Activated CD4-positive, alpha-beta T cell treated with anti-CD3 and anti-CD28 coated beads for 36 hours (primary cell): ENCODE results near the gene NBAS. TPM values are rescaled to one million over a fixed set of nuclear protein-coding genes. Genes with fewer than 3 reads are reported as not detected.

Experiments used
- ATAC-seq: fragments of 200-7000 bp; cut with Tn5 transposase; one replicate; pipeline ENCODE4 v1.10.0; 2021; ENCODE audit warnings: mild to moderate bottlenecking, moderate library complexity
- CTCF ChIA-PET: fragments of 350-600 bp; sonication (Branson Sonifier 250); formaldehyde crosslinking; loops from one replicate; lab custom pipeline; 2021; ENCODE audit warnings: antibody characterized with exemption; lab: Charles Lee
- POLR2A ChIA-PET: fragments of 350-600 bp; sonication (Branson Sonifier 250); formaldehyde crosslinking; loops from one replicate; lab custom pipeline; 2021; ENCODE audit warnings: antibody characterized with exemption, inconsistent platforms; lab: Charles Lee
- DNase-seq: peaks from one replicate; pipeline ENCODE4 v3.0.0-alpha.2; 2020
- H3K27ac Mint-ChIP-seq: one replicate; pipeline ENCODE4 v1.8.0; 2021; ENCODE audit warnings: mixed read lengths
- H3K27me3 Mint-ChIP-seq: one replicate; pipeline ENCODE4 v1.8.0; 2021; ENCODE audit warnings: mixed read lengths
- H3K36me3 Mint-ChIP-seq: one replicate; pipeline ENCODE4 v1.8.0; 2021; ENCODE audit warnings: low read depth, mixed read lengths
- H3K4me1 Mint-ChIP-seq: one replicate; pipeline ENCODE4 v1.8.0; 2021; ENCODE audit warnings: mixed read lengths
- H3K4me3 Mint-ChIP-seq: one replicate; pipeline ENCODE4 v1.8.0; 2021; ENCODE audit warnings: mild to moderate bottlenecking, moderate library complexity, mixed read lengths
- H3K9me3 Mint-ChIP-seq: one replicate; pipeline ENCODE4 v1.8.0; 2021; ENCODE audit warnings: low read depth, mixed read lengths
- intact Hi-C, 2 experiments: fragments of 100-400 bp; cut with DNase I in 1 of 2; cut with micrococcal nuclease in 1 of 2; formaldehyde crosslinking; loops; one replicate each; pipeline versions ENCODE4 v1.14.2 to v1.15.1; 2022 to 2024; cut with DNase I, micrococcal nuclease
- total RNA-seq, 2 experiments: library from RNA; stranded (reverse); gene quantifications; one replicate each; pipeline ENCODE4 v1.2.3, GENCODE V29; 2021

The NBAS gene
- total RNA-seq, 2 experiments from 2014 or later = 38.1 to 44.3 TPM

GRCh38 chr2:15189216-15189615 lies 371.9 kb downstream of the NBAS start:
- ATAC-seq (no peak), DNase-seq (no peak)
- H3K36me3 Mint-ChIP-seq = peaks cover 22% of the 10 kb centered on the region
- no peaks in the 10 kb centered on the region for H3K27me3 Mint-ChIP-seq
- H3K4me3 Mint-ChIP-seq = no peak overlapping the region
- intact Hi-C loops = no loop called here
- H3K9me3 Mint-ChIP-seq = no peaks in the 10 kb centered on the region
- POLR2A ChIA-PET = no interaction called here
- CTCF ChIA-PET = interaction anchor here (0.7 kb wide), 1 partner anchor 100 kb away, joined by 3 read pairs; no protein-coding TSS in a partner anchor
- no peak overlapping the region for H3K27ac Mint-ChIP-seq
- H3K4me1 Mint-ChIP-seq = peaks cover 4% of the 10 kb centered on the region

- ATAC-seq (no peak), DNase-seq (no peak)
- Mint-ChIP-seq H3K27ac (no peak overlapping the region), H3K27me3 (no peaks in the 10 kb centered on the region), H3K4me3 (no peak overlapping the region), H3K9me3 (no peaks in the 10 kb centered on the region), H3K4me1 (peaks cover 7% of the 10 kb centered on the region), H3K36me3 (peaks cover 29% of the 10 kb centered on the region)
- intact Hi-C loops = no loop called here
- ChIA-PET CTCF (no interaction called here), POLR2A (no interaction called here)
Observed at GRCh38 chr2:15187702-15188101, 373.4 kb downstream of the NBAS start.

- intact Hi-C loops = no loop called here
- Mint-ChIP-seq H3K4me3 (no peak overlapping the region), H3K4me1 (peaks cover 2% of the 10 kb centered on the region), H3K36me3 (peaks cover 38% of the 10 kb centered on the region), H3K27me3 (peaks cover 6% of the 10 kb centered on the region), H3K9me3 (no peaks in the 10 kb centered on the region), H3K27ac (no peak overlapping the region)
- ATAC-seq (no peak), DNase-seq (no peak)
- ChIA-PET POLR2A (no interaction called here), CTCF (interaction anchor here (0.6 to 0.9 kb wide), 2 partner anchors 21 to 47 kb away, joined by 3 read pairs; no protein-coding TSS in a partner anchor)
Observed at GRCh38 chr2:15186118-15186517, 375.0 kb downstream of the NBAS start.

- no peak for DNase-seq
- ChIA-PET POLR2A (no interaction called here), CTCF (interaction anchor here (0.6 kb wide), 1 partner anchor 22 kb away, joined by 3 read pairs; no protein-coding TSS in a partner anchor)
- H3K36me3 Mint-ChIP-seq = peaks cover 41% of the 10 kb centered on the region
- H3K27ac Mint-ChIP-seq = no peak overlapping the region
- ATAC-seq = no peak
- H3K4me1 Mint-ChIP-seq = peaks cover 2% of the 10 kb centered on the region
- intact Hi-C loops = no loop called here
- H3K4me3 Mint-ChIP-seq = no peak overlapping the region
- H3K9me3 Mint-ChIP-seq = no peaks in the 10 kb centered on the region
- H3K27me3 Mint-ChIP-seq = peaks cover 15% of the 10 kb centered on the region
Observed at GRCh38 chr2:15184491-15184890, 376.6 kb downstream of the NBAS start.

- H3K9me3 Mint-ChIP-seq = no peaks in the 10 kb centered on the region
- ChIA-PET CTCF (interaction anchor here (0.5 to 0.7 kb wide), 2 partner anchors 20 to 395 kb away, joined by 3 to 4 read pairs; no protein-coding TSS in a partner anchor), POLR2A (no interaction called here)
- H3K27me3 Mint-ChIP-seq = peaks cover 25% of the 10 kb centered on the region
- no peak overlapping the region for H3K4me3 Mint-ChIP-seq
- H3K36me3 Mint-ChIP-seq = peaks cover 48% of the 10 kb centered on the region
- DNase-seq (no peak), ATAC-seq (no peak)
- H3K4me1 Mint-ChIP-seq = peaks cover 22% of the 10 kb centered on the region
- intact Hi-C loops = no loop called here
- H3K27ac Mint-ChIP-seq = no peak overlapping the region
Observed at GRCh38 chr2:15182275-15182674, 378.9 kb downstream of the NBAS start.

- Mint-ChIP-seq H3K36me3 (peaks cover 48% of the 10 kb centered on the region), H3K27ac (no peak overlapping the region), H3K27me3 (peaks cover 25% of the 10 kb centered on the region), H3K9me3 (no peaks in the 10 kb centered on the region), H3K4me3 (no peak overlapping the region), H3K4me1 (peaks cover 32% of the 10 kb centered on the region)
- ChIA-PET POLR2A (no interaction called here), CTCF (no interaction called here)
- DNase-seq = no peak
- intact Hi-C loops = no loop called here
- ATAC-seq = no peak
Observed at GRCh38 chr2:15181092-15181745, 379.9 kb downstream of the NBAS start.

GRCh38 chr2:15180379-15180778 lies 380.8 kb downstream of the NBAS start:
- H3K36me3 Mint-ChIP-seq = peaks cover 55% of the 10 kb centered on the region

GRCh38 chr2:15178946-15179345 lies 382.2 kb downstream of the NBAS start:
- Mint-ChIP-seq H3K4me1 (peaks cover 40% of the 10 kb centered on the region), H3K9me3 (no peaks in the 10 kb centered on the region), H3K4me3 (no peak overlapping the region), H3K27me3 (peaks cover 28% of the 10 kb centered on the region), H3K36me3 (peaks cover 57% of the 10 kb centered on the region), H3K27ac (no peak overlapping the region)
- no peak for DNase-seq
- intact Hi-C loops = loop anchor here (5.0 to 10.0 kb wide), 4 partner anchors 274 to 1546 kb away; partner anchors contain the start of gene NBAS (in 2 of the 2)
- POLR2A ChIA-PET = interaction anchor here (0.6 kb wide), 1 partner anchor 380 kb away, joined by 4 read pairs; no protein-coding TSS in a partner anchor
- no peak for ATAC-seq
- CTCF ChIA-PET = interaction anchor here (0.9 kb wide), 1 partner anchor 72 kb away, joined by 3 read pairs; no protein-coding TSS in a partner anchor

More at GRCh38 chr2:15180379-15180778, 380.8 kb downstream of the NBAS start:
- H3K4me3 Mint-ChIP-seq = no peak overlapping the region
- H3K9me3 Mint-ChIP-seq = no peaks in the 10 kb centered on the region
- intact Hi-C loops = no loop called here
- ChIA-PET CTCF (no interaction called here), POLR2A (no interaction called here)
- H3K27ac Mint-ChIP-seq = no peak overlapping the region
- DNase-seq (no peak), ATAC-seq (no peak)
- H3K27me3 Mint-ChIP-seq = peaks cover 28% of the 10 kb centered on the region
- peaks cover 40% of the 10 kb centered on the region for H3K4me1 Mint-ChIP-seq

- intact Hi-C loops = loop anchor here (1.0 to 10.0 kb wide), 9 partner anchors 35 to 1548 kb away; partner anchors contain the start of genes NBAS (in 2 of the 2) and DDX1 (in 1 of the 2)
- peak; percentile 94 for ATAC-seq
- Mint-ChIP-seq H3K4me1 (peaks cover 50% of the 10 kb centered on the region), H3K9me3 (no peaks in the 10 kb centered on the region), H3K27me3 (peaks cover 28% of the 10 kb centered on the region), H3K27ac (peak overlapping the region; percentile 47), H3K4me3 (no peak overlapping the region), H3K36me3 (peaks cover 48% of the 10 kb centered on the region)
- peak; percentile 84 for DNase-seq
- CTCF ChIA-PET = interaction anchor here (0.5 kb wide), 1 partner anchor 198 kb away, joined by 3 read pairs; no protein-coding TSS in a partner anchor
- POLR2A ChIA-PET = interaction anchor here (0.6 to 0.8 kb wide), 2 partner anchors 35 to 40 kb away, joined by 3 to 4 read pairs; no protein-coding TSS in a partner anchor
Observed at GRCh38 chr2:15177103-15177502, 384.0 kb downstream of the NBAS start.

- Mint-ChIP-seq H3K4me3 (no peak overlapping the region), H3K27ac (peak overlapping the region; percentile 58), H3K4me1 (peaks cover 50% of the 10 kb centered on the region), H3K27me3 (peaks cover 27% of the 10 kb centered on the region), H3K36me3 (peaks cover 47% of the 10 kb centered on the region), H3K9me3 (no peaks in the 10 kb centered on the region)
- no peak for DNase-seq
- intact Hi-C loops = loop anchor here (1.0 to 10.0 kb wide), 9 partner anchors 34 to 1548 kb away; partner anchors contain the start of genes NBAS (in 2 of the 2) and DDX1 (in 1 of the 2)
- peak; percentile 4 for ATAC-seq
- ChIA-PET POLR2A (no interaction called here), CTCF (no interaction called here)
Observed at GRCh38 chr2:15176604-15177003, 384.5 kb downstream of the NBAS start.

- H3K27me3 Mint-ChIP-seq = peaks cover 15% of the 10 kb centered on the region
- DNase-seq = no peak
- no peak overlapping the region for H3K4me3 Mint-ChIP-seq
- peaks cover 50% of the 10 kb centered on the region for H3K4me1 Mint-ChIP-seq
- H3K36me3 Mint-ChIP-seq = peaks cover 41% of the 10 kb centered on the region
- intact Hi-C loops = loop anchor here (10.0 kb wide), 3 partner anchors 270 to 1550 kb away; no protein-coding TSS in a partner anchor
- ATAC-seq = no peak
- no peaks in the 10 kb centered on the region for H3K9me3 Mint-ChIP-seq
- ChIA-PET POLR2A (no interaction called here), CTCF (no interaction called here)
- H3K27ac Mint-ChIP-seq = no peak overlapping the region
Observed at GRCh38 chr2:15174567-15174966, 386.6 kb downstream of the NBAS start.
